ENCODE results near the gene CLDN7. TPM values are rescaled to one million over a fixed set of nuclear protein-coding genes. Genes with fewer than 3 reads are reported as not detected.

Gene CLDN7
- total and polyA plus RNA-seq, 12 donors: 1.6 to 35.6 (median 6.8) TPM

DNA sequence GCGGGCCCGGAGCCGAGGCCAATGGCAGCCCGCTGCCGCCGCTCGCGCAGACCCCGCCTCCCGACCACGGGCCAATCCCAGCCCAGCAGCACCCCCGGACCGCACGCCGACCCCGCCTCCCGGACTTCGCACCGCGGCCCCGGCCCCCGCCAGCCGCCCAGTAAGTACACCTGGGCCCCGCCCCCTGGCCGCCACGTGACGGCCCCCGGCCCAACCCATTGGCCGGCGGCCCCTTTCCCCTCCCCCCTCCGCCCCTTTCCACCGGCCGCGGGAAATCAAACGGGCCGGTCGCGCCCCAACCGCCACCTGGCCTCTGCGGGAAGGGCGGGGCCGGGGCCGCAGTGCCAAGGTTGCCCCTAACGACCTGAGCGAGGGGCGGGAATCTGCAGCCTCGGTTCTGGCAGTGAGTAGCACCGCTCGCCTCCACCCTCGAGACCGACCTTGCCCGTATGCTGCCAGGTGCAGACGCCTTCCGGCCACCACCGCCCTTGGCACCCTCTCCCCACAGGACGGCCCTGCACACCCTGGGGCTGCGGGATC lies 32.4 kb upstream of the CLDN7 start, which contains the start of gene YBX2:
Gene YBX2, minus strand, starts transcription at position 26 of the 540 bp plus-strand sequence. CDS start 139 bp downstream, outside the sequence.
- Histone ChIP-seq H3K27ac (no peak within 1 kb of the TSS), H3K4me1 (replicated peaks in 1 of 2) (peaks cover 12 to 28% of the 10 kb centered on the region in 2 donors)

DNA sequence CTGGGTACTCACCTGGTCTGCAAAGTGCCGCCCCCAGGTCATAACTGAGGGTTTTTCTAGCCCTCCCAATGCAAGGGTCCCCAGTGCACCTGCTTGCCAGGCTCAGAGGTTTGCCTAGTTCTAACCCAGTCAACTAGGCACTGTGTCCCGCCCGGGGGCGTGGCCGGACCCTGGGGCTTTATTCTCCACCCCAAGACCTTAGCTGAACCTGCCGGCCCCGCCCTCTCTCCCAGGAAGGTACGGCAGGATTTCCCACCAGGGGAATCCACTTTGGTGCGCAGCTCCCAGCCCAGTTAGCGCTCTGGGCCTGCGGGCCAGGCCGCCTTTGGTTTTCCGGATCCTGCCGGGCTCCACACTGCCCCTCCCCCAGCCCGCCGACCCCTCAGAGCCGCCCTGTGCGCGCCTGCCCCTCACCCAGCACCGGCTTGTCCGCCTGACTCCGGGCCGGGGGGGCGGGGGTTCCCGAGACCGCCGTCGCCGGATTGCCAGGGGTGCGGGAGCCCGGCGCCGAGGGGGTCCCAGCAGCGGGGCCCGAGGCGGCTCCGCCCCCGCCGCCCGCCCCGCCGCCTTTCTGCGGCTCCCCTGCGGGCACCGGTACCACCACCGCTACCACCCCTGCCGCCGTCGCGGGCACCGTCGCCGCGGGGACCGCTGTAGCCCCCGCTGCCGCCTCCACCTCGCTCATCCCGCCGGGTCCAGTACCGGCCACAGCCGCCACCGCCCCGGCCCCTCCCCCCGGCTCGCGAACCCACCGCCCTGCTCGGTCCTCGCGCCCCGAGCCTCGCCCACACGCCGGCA lies 31.7 kb upstream of the CLDN7 start:
- TF ChIP-seq, protein P1, sequence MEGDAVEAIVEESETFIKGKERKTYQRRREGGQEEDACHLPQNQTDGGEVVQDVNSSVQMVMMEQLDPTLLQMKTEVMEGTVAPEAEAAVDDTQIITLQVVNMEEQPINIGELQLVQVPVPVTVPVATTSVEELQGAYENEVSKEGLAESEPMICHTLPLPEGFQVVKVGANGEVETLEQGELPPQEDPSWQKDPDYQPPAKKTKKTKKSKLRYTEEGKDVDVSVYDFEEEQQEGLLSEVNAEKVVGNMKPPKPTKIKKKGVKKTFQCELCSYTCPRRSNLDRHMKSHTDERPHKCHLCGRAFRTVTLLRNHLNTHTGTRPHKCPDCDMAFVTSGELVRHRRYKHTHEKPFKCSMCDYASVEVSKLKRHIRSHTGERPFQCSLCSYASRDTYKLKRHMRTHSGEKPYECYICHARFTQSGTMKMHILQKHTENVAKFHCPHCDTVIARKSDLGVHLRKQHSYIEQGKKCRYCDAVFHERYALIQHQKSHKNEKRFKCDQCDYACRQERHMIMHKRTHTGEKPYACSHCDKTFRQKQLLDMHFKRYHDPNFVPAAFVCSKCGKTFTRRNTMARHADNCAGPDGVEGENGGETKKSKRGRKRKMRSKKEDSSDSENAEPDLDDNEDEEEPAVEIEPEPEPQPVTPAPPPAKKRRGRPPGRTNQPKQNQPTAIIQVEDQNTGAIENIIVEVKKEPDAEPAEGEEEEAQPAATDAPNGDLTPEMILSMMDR (IDR thresholded peaks at IDR 0.05): no peak
- intact Hi-C loops (cut with DNase I): loop anchor here in 1 of 2 donors (10.0 kb wide), 1 partner anchor 239 kb away; no protein-coding TSS in a partner anchor
- peak overlapping the region in 1 of 4 donors; percentile 28 for H3K4me3 ChIP-seq
- H3K27ac ChIP-seq: no peak overlapping the region
- H3K36me3 ChIP-seq (replicated peaks in 1 of 2): no peaks in the 10 kb centered on the region
- peaks cover 17% of the 10 kb centered on the region for H3K27me3 ChIP-seq
- 7 to 88% (median 20%) methylated on average over 1 to 74 of the region's 75 CpGs for WGBS, 4 donors
- H3K4me1 ChIP-seq (replicated peaks in 1 of 2): peaks cover 12 to 28% of the 10 kb centered on the region in 2 donors
- peak in 1 of 7 donors; percentile 20 for DNase-seq
- no peaks in the 10 kb centered on the region for H3K9me3 ChIP-seq (replicated peaks in 1 of 3)

More for the DNA sequence above, 32.4 kb upstream of the CLDN7 start, which contains the start of gene YBX2:
- intact Hi-C loops (cut with DNase I): loop anchor here in 1 of 2 donors (10.0 kb wide), 1 partner anchor 240 kb away; no protein-coding TSS in a partner anchor
- TF ChIP-seq, protein P1 (IDR thresholded peaks at IDR 0.05): no peak
- no peak for TF ChIP-seq POLR2A (IDR thresholded peaks at IDR 0.05)
- H3K36me3 ChIP-seq (replicated peaks in 1 of 2): no peaks in the 10 kb centered on the region
- H3K27me3 ChIP-seq: peaks cover 16% of the 10 kb centered on the region
- H3K9me3 ChIP-seq (replicated peaks in 1 of 3): no peaks in the 10 kb centered on the region
- H3K4me3 ChIP-seq: peak within 1 kb of the TSS in 1 of 4 donors; percentile 28
- peak in 6 of 7 donors; percentile 50 to 73 (median 57) for DNase-seq
- 1 to 4% (median 3%) methylated on average over 9 to 57 of the region's 57 CpGs for WGBS, 4 donors

DNA sequence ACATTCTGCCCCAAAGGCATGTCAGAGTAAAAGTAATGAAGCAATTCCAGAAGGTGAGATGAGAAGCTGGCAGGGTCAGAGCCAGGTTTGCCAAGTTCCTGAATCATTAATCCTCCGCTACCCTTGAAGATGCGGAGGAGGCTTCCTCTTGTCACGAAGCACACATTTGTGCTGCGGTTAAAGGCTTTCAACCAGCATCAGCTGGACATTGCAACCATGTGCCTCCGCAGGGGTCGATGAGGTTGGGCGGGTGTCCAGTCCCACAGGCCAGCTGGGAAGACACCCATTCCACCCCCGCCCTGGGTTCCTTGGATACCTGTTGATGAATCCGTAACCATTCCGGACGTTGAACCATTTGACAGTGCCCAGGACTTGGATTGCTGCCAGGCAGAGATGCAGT lies 30.9 kb upstream of the CLDN7 start:
- Histone ChIP-seq H3K4me1 (replicated peaks in 1 of 2) (peaks cover 12 to 28% of the 10 kb centered on the region in 2 donors), H3K36me3 (replicated peaks in 1 of 2) (no peaks in the 10 kb centered on the region), H3K27ac (no peak overlapping the region), H3K9me3 (replicated peaks in 1 of 3) (no peaks in the 10 kb centered on the region), H3K27me3 (peaks cover 17% of the 10 kb centered on the region), H3K4me3 (no peak overlapping the region)
- TF ChIP-seq POLR2A (IDR thresholded peaks at IDR 0.05): no peak
- TF ChIP-seq, protein P1 (IDR thresholded peaks at IDR 0.05): no peak
- 69 to 81% (median 77%) methylated on average over 7 to 11 of the region's 11 CpGs for WGBS, 4 donors
- intact Hi-C loops (cut with DNase I): loop anchor here in 1 of 2 donors (10.0 kb wide), 1 partner anchor 238 kb away; no protein-coding TSS in a partner anchor
- DNase-seq: peak in 1 of 7 donors; percentile 33

DNA sequence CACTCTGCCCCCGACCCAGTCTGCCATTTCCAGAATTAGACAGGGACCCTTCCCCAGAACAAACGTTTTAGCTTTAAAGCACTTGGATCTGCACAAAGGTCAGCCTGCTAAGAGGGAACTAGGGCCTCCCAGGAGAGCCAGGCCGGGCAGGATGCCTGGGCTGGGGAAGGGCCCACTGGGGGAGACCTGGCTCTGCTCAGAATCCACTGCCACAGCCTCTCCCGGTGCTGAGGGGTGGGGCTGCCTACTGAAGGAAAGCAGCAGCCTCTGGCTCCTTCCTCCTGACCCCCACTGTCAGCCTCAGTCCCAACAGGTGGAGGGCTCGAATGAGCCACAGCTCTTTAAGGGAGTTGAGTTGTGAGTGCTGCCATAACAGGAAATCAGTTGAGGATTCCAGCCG lies 30.5 kb upstream of the CLDN7 start:
- TF ChIP-seq, protein P1 (IDR thresholded peaks at IDR 0.05): no peak
- TF ChIP-seq POLR2A (IDR thresholded peaks at IDR 0.05): no peak
- DNase-seq: no peak
- Histone ChIP-seq H3K4me3 (no peak overlapping the region), H3K36me3 (replicated peaks in 1 of 2) (no peaks in the 10 kb centered on the region), H3K27me3 (peaks cover 17% of the 10 kb centered on the region), H3K27ac (no peak overlapping the region), H3K4me1 (replicated peaks in 1 of 2) (peaks cover 12 to 28% of the 10 kb centered on the region in 2 donors), H3K9me3 (replicated peaks in 1 of 3) (no peaks in the 10 kb centered on the region)
- WGBS, 4 donors: 45 to 53% (median 45%) methylated on average over 6 of the region's 6 CpGs
- intact Hi-C loops (cut with DNase I): loop anchor here in 1 of 2 donors (10.0 kb wide), 1 partner anchor 238 kb away; no protein-coding TSS in a partner anchor

Measured in adrenal gland (tissue), 12 donors.